BE2C (cell line): Measurements from ENCODE around the gene FNIP1.

ENCODE experiments used
- DNase-seq: peaks from one replicate; pipeline ENCODE4 v3.0.0-alpha.2; 2020
- H3K27me3 ChIP-seq: fragments of 250-450 bp; sonication (Bioruptor Pico); 2 replicates; pipeline ENCODE4 v1.5.1; 2020; ENCODE audit warnings: mild to moderate bottlenecking
- H3K36me3 ChIP-seq: fragments of 250-450 bp; sonication (Bioruptor Pico); 2 replicates; pipeline ENCODE4 v1.5.1; 2020; ENCODE audit warnings: mild to moderate bottlenecking
- H3K4me1 ChIP-seq: fragments of 250-450 bp; sonication (Bioruptor Pico); 2 replicates; pipeline ENCODE4 v1.5.1; 2020
- H3K4me3 ChIP-seq: 2 replicates; pipeline ENCODE4 v1.5.1; 2011; ENCODE audit warnings: low read depth, low read length
- H3K9me3 ChIP-seq: fragments of 250-450 bp; sonication (Bioruptor Pico); 2 replicates; pipeline ENCODE4 v1.5.1; 2020
- TF ChIP-seq, protein P1 (sequence below): IDR thresholded peaks from 2 replicates; pipeline ENCODE4 v1.5.1; 2012; ENCODE audit warnings: mild to moderate bottlenecking, low read depth, low read length

FNIP1 gene

DNA sequence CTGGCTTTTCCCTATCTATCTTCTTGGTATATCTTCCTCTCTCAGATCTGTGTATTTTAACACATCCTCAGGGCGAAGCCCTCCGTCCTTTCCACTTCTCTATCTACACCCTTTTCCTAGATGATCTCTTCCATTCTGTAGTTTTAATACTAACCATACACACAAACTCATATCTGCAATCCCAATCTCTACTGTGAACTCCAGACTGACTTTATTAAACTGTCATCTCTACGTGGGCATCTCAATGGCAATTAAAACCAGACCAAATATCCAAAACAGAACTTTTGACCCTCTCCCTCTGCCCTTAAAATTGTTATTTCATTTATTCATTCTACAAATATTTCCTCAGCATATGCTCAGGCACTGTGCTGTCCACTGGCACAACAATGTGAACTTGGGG is 7.1 kb downstream of the FNIP1 start:
- H3K4me3 ChIP-seq = no peak overlapping the region
- no peak for DNase-seq
- no peaks in the 10 kb centered on the region for H3K36me3 ChIP-seq
- TF ChIP-seq, protein P1, sequence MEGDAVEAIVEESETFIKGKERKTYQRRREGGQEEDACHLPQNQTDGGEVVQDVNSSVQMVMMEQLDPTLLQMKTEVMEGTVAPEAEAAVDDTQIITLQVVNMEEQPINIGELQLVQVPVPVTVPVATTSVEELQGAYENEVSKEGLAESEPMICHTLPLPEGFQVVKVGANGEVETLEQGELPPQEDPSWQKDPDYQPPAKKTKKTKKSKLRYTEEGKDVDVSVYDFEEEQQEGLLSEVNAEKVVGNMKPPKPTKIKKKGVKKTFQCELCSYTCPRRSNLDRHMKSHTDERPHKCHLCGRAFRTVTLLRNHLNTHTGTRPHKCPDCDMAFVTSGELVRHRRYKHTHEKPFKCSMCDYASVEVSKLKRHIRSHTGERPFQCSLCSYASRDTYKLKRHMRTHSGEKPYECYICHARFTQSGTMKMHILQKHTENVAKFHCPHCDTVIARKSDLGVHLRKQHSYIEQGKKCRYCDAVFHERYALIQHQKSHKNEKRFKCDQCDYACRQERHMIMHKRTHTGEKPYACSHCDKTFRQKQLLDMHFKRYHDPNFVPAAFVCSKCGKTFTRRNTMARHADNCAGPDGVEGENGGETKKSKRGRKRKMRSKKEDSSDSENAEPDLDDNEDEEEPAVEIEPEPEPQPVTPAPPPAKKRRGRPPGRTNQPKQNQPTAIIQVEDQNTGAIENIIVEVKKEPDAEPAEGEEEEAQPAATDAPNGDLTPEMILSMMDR = no peak
- H3K27me3 ChIP-seq = no peaks in the 10 kb centered on the region
- no peaks in the 10 kb centered on the region; the same call in 1 of the 2 replicates for H3K9me3 ChIP-seq
- H3K4me1 ChIP-seq = no peaks in the 10 kb centered on the region

DNA sequence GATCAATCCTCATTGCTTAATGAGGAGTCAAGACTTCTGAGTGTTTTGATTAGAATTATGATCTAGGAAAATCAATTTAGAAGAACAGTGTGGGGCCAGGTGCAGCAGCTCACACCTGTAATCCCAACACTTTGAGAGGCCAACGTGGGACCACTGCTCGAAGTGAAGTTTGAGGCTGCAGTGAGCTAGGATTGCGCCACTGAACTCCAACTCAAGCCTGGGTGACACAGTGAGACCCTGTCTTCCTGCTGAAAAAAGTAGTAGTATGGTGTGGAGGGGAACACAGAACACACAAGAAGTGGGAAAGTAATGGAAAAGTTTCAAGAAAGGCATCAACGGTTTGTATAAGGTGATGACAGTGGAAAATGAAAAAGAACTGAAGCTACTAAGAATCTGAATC is 9.1 kb downstream of the FNIP1 start:
- H3K9me3 ChIP-seq = no peaks in the 10 kb centered on the region; the same call in 1 of the 2 replicates
- no peaks in the 10 kb centered on the region for H3K27me3 ChIP-seq
- no peaks in the 10 kb centered on the region for H3K36me3 ChIP-seq
- TF ChIP-seq, protein P1 = no peak
- H3K4me1 ChIP-seq = no peaks in the 10 kb centered on the region
- no peak for DNase-seq
- no peak overlapping the region for H3K4me3 ChIP-seq

DNA sequence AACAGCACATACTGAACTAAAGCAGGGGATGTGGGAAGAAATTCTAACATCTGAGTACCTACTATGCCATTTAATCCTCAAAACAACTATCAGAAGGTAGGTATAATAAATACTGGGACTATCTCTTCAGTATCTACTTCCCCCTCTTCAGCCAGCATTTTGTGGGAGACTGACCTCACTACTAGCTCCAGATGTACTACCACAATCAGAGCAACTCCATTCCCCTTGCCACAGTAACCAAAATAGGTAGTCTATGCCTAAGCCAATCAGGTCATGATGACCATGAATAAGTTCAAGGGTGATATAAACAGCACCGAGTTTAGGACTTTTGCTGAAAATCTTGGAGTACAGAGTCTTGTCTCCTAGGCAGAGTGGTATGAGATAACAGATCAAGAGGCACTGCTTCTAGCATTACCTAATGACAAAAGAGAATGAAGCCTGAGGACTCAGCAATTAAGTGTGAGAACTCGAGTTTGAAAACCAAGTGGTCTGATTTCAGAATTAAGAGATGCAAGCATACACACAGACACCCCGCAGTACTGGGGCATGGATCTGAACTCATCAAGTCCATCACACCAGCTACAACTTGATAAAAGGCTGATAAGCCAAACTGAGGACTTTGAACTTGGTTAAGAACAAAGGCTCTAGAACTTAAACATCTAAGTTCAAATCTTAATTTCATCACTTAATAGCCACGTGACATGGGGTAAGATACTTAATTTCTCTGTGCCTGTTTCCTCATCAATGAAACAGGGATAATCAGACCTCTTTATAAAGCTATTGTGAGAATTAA is 9.7 kb downstream of the FNIP1 start:
- no peak for DNase-seq
- Histone ChIP-seq H3K27me3 (no peaks in the 10 kb centered on the region), H3K4me1 (no peaks in the 10 kb centered on the region), H3K9me3 (no peaks in the 10 kb centered on the region; the same call in 1 of the 2 replicates), H3K4me3 (no peak overlapping the region), H3K36me3 (peaks cover 1% of the 10 kb centered on the region; the same call in 1 of the 2 replicates)
- TF ChIP-seq, protein P1 = no peak

GRCh38 chr5:131786036-131786435 is 10.8 kb downstream of the FNIP1 start:
- DNase-seq = no peak
- Histone ChIP-seq H3K36me3 (peaks cover 3% of the 10 kb centered on the region; the same call in 1 of the 2 replicates), H3K4me1 (no peaks in the 10 kb centered on the region), H3K27me3 (no peaks in the 10 kb centered on the region), H3K9me3 (no peaks in the 10 kb centered on the region; the same call in 1 of the 2 replicates), H3K4me3 (no peak overlapping the region)
- TF ChIP-seq, protein P1 = no peak

DNA sequence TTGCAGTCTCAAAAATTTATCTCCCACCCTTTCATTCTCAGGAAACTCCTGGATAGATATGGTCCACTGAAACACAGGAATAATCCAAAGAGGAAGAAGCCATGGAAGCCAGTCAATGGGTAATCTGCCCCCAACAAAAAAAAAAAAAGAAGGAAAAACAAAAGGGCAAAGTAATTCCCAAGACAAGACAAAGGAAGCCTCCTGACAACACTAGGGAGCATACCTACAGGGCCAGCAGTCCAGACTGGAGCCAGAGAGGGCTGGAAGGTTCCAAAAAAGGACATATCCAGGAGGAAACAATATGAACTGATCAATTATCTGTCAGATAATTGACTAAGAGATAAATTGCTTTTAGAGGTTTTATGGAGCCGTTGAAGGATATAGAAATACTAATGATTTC is 12.9 kb downstream of the FNIP1 start:
- Histone ChIP-seq H3K9me3 (no peaks in the 10 kb centered on the region; the same call in 1 of the 2 replicates), H3K4me1 (no peaks in the 10 kb centered on the region), H3K4me3 (no peak overlapping the region), H3K27me3 (no peaks in the 10 kb centered on the region), H3K36me3 (peaks cover 3% of the 10 kb centered on the region; the same call in 1 of the 2 replicates)
- DNase-seq = no peak
- TF ChIP-seq, protein P1 = no peak

DNA sequence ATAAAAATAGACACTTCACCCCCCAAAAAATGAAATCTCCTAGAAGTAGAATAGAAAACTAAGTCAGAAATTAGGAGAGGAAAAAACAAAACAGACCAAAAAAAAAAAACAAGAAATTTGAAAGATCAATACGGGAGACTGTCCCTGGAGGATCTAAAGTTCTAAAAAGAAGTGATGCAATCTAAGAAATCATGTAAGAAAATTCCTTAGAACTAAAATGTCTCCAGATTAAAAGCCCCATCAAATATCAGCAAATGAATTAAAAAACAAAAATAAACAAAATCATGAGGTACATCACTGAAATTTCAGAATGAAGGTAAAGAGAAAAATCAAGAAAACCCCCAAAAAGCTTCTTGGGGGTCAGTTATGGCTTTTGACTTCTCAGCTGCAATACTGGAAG is 13.5 kb downstream of the FNIP1 start:
- H3K4me3 ChIP-seq = no peak overlapping the region
- no peaks in the 10 kb centered on the region for H3K27me3 ChIP-seq
- no peaks in the 10 kb centered on the region for H3K9me3 ChIP-seq
- no peaks in the 10 kb centered on the region for H3K4me1 ChIP-seq
- no peak for DNase-seq
- TF ChIP-seq, protein P1 = no peak
- H3K36me3 ChIP-seq = peaks cover 3% of the 10 kb centered on the region; the same call in 1 of the 2 replicates
